MCF 10A (cell line): ENCODE measurements around the gene ZNF687. TPM values are rescaled to one million over a fixed set of nuclear protein-coding genes. Genes with fewer than 3 reads are reported as not detected.

Source experiments
- BruUV-seq: library from RNA; stranded (reverse); fragments of 400-500 nt; replicated peaks from 2 replicates; lab custom pipeline; 2021; lab: Mats Ljungman, UMichigan
- CTCF ChIA-PET: fragments of 300-600 bp; sonication (Branson Sonifier 250); formaldehyde crosslinking; extraction: SDS; loops from one replicate; lab custom pipeline; 2021; ENCODE audit warnings: antibody characterized with exemption, inconsistent platforms; lab: Yijun Ruan, JAX
- POLR2A ChIA-PET: fragments of 300-600, 350-650 bp; sonication (Branson Sonifier 250); formaldehyde crosslinking; extraction: SDS; loops from one replicate; lab custom pipeline; 2020; ENCODE audit warnings: antibody characterized with exemption, inconsistent platforms; lab: Yijun Ruan, JAX
- DNase-seq: peaks from one replicate; pipeline ENCODE4 v3.0.0-alpha.2; 2018; ENCODE audit not compliant: unreplicated experiment
- H3K27ac Mint-ChIP-seq: one replicate; pipeline ENCODE4 v1.8.0; 2022; ENCODE audit warnings: mild to moderate bottlenecking, low read depth, mixed read lengths; ENCODE audit not compliant: unreplicated experiment
- H3K27me3 Mint-ChIP-seq: one replicate; pipeline ENCODE4 v1.8.0; 2022; ENCODE audit warnings: mixed read lengths; ENCODE audit not compliant: insufficient read depth, unreplicated experiment
- H3K36me3 Mint-ChIP-seq: one replicate; pipeline ENCODE4 v1.8.0; 2022; ENCODE audit warnings: mild to moderate bottlenecking, moderate library complexity, mixed read lengths; ENCODE audit not compliant: insufficient read depth, unreplicated experiment
- H3K4me1 Mint-ChIP-seq: one replicate; pipeline ENCODE4 v1.8.0; 2022; ENCODE audit warnings: mixed read lengths; ENCODE audit not compliant: insufficient read depth, unreplicated experiment
- H3K4me3 Mint-ChIP-seq: one replicate; pipeline ENCODE4 v1.8.0; 2022; ENCODE audit warnings: mild to moderate bottlenecking, moderate library complexity, mixed read lengths; ENCODE audit not compliant: unreplicated experiment
- H3K9me3 Mint-ChIP-seq: one replicate; pipeline ENCODE4 v1.8.0; 2022; ENCODE audit warnings: mixed read lengths; ENCODE audit not compliant: unreplicated experiment
- intact Hi-C: fragments of 100-400 bp; cut with micrococcal nuclease; formaldehyde crosslinking; loops from 2 replicates; pipeline ENCODE4 v1.14.1; 2022
- total RNA-seq: library from RNA; stranded (reverse); gene quantifications from 2 replicates; pipeline ENCODE4 v1.2.3, GENCODE V29; 2022
- TF ChIP-seq, protein P1 (sequence below): fragments of 200-600 bp; IDR thresholded peaks from one replicate; pipeline ENCODE4 v1.8.0; 2022; ENCODE audit warnings: antibody characterized with exemption, mild to moderate bottlenecking; ENCODE audit not compliant: unreplicated experiment

The ZNF687 gene
- total RNA-seq, 1 experiment from 2014 or later, result 26.3 TPM

DNA sequence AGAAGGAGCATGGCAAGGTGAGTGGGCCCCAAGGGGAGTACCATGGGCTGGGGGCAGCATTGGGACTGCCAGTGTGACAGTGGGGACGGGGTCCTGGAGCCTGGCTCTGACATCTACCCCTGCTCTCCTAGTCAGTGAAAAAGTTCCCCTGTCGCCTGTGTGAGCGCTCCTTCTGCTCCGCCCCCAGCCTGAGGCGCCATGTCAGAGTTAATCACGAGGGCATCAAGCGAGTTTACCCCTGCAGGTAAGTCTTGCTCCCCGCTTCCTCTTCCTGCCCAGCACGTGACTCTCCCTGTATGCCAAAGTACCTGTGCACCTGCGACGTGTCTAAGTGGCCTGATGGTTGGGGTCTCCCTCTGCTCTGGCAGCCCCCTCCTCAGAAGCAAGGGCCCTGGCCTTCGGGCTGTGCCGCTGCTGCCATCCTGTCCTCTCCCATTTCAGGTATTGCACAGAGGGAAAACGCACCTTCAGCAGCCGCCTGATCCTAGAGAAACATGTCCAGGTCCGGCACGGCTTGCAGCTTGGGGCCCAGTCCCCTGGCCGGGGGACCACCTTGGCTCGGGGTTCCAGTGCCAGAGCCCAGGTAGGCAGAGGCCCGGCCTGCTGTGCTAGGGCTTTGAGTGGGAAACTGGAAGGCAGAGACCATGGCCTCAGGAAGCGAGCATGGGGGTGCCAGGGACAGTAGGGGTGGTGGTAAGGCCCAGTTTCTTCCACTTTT is 8.1 kb downstream of the ZNF687 start:
- Mint-ChIP-seq H3K27ac (no peak overlapping the region), H3K9me3 (no peaks in the 10 kb centered on the region), H3K4me1 (no peaks in the 10 kb centered on the region), H3K36me3 (peaks cover 93% of the 10 kb centered on the region), H3K4me3 (no peak overlapping the region), H3K27me3 (no peaks in the 10 kb centered on the region)
- no TSS peak for BruUV-seq
- ChIA-PET POLR2A (interaction anchor here (0.7 to 1.3 kb wide), 5 partner anchors 10 to 109 kb away, joined by 3 to 6 read pairs (median 3); partner anchors contain the start of genes PSMB4 and SELENBP1), CTCF (interaction anchor here (3.6 kb wide), 1 partner anchor 11 kb away, joined by 13 read pairs; no protein-coding TSS in a partner anchor)
- TF ChIP-seq, protein P1, sequence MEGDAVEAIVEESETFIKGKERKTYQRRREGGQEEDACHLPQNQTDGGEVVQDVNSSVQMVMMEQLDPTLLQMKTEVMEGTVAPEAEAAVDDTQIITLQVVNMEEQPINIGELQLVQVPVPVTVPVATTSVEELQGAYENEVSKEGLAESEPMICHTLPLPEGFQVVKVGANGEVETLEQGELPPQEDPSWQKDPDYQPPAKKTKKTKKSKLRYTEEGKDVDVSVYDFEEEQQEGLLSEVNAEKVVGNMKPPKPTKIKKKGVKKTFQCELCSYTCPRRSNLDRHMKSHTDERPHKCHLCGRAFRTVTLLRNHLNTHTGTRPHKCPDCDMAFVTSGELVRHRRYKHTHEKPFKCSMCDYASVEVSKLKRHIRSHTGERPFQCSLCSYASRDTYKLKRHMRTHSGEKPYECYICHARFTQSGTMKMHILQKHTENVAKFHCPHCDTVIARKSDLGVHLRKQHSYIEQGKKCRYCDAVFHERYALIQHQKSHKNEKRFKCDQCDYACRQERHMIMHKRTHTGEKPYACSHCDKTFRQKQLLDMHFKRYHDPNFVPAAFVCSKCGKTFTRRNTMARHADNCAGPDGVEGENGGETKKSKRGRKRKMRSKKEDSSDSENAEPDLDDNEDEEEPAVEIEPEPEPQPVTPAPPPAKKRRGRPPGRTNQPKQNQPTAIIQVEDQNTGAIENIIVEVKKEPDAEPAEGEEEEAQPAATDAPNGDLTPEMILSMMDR, result no peak
- DNase-seq, result no peak
- intact Hi-C loops, result no loop called here

DNA sequence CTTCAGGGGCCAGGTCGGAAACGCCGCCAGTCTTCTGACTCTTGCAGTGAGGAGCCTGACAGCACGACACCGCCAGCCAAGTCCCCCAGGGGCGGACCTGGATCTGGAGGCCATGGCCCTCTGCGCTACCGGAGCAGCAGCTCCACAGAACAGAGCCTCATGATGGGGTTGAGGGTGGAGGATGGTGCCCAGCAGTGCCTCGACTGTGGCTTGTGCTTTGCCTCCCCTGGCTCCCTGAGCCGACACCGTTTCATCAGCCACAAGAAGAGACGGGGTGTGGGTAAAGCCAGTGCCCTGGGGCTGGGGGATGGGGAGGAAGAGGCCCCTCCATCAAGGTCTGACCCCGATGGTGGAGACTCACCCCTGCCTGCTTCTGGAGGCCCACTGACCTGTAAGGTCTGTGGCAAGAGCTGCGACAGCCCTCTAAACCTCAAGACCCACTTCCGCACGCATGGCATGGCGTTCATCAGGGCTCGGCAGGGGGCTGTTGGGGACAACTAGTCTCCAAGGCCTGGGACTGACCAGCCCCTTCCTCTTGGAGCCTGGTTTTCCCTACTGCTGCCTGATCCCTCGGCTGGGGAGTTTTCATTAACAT is 8.7 kb downstream of the ZNF687 start:
- Mint-ChIP-seq H3K4me3 (no peak overlapping the region), H3K27me3 (no peaks in the 10 kb centered on the region), H3K27ac (no peak overlapping the region), H3K4me1 (no peaks in the 10 kb centered on the region), H3K36me3 (peaks cover 93% of the 10 kb centered on the region), H3K9me3 (no peaks in the 10 kb centered on the region)
- ChIA-PET CTCF (no interaction called here), POLR2A (interaction anchor here (0.9 kb wide), 1 partner anchor 50 kb away, joined by 3 read pairs; no protein-coding TSS in a partner anchor)
- no TSS peak for BruUV-seq
- no peak for DNase-seq
- TF ChIP-seq, protein P1, result no peak
- intact Hi-C loops, result no loop called here

DNA sequence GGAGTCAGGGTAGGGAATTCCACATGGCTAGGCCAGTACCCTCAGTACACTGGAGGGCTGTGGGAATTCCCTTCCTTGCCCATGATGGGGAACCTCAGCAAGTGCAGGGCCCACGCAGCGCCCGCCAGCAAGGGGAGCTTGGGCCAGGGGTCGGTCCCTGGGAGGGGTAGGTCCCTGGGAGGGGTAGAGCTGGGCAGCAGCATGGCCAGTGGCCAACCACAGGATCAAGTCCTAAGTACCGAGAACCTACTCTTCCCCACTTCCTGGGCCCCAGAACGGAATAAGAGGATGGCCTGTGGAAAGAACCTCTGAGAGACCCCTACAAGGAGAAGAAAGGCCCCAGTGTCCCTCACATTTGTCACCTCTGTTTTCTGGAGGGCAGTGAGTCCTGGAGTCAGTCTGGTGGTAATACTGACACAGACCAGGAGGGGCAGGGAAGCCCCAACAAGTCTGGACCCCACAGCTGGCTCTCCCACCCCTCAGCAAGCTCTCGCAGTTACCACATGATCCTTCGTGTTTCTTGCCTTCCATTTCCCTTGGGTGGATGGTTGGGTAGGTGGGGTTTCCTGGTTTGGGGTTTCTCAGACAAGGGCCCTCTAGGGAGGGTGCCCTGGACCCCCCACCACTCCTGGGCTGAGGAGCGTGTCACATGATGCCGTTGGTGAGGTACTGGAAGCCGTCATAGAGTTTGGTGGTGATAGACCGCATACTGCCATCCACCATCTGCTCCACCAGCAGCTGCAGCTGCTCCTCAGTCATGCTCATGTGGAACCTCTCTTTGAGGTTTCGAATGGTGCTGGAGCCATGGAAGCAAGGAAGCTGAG is 10.3 kb downstream of the ZNF687 start:
- intact Hi-C loops, result no loop called here
- Mint-ChIP-seq H3K9me3 (no peaks in the 10 kb centered on the region), H3K27me3 (no peaks in the 10 kb centered on the region), H3K36me3 (peaks cover 95% of the 10 kb centered on the region), H3K27ac (no peak overlapping the region), H3K4me3 (no peak overlapping the region), H3K4me1 (no peaks in the 10 kb centered on the region)
- BruUV-seq, result TSS peak; percentile 52
- DNase-seq, result no peak
- CTCF ChIA-PET, result interaction anchor here (0.5 to 27.4 kb wide), 7 partner anchors 8 to 141 kb away, joined by 3 to 566 read pairs (median 4); no protein-coding TSS in a partner anchor
- POLR2A ChIA-PET, result interaction anchor here (0.7 to 6.3 kb wide), 9 partner anchors 8 to 125 kb away, joined by 3 to 39 read pairs (median 4); partner anchors contain the start of genes PI4KB and PSMB4
- TF ChIP-seq, protein P1, result no peak
